ENCODE data around the gene ZNF827. TPM values are rescaled to one million over a fixed set of nuclear protein-coding genes. Genes with fewer than 3 reads are reported as not detected.

Gene ZNF827
- total RNA-seq (10 to 100 TPM; 32.2 to 32.5 TPM), polyA plus RNA-seq (6.9 TPM)

GRCh38 chr4:145938618-145939440, at the start of gene ZNF827:
ZNF827 (minus strand) TSS chr4:145938823; CDS start chr4:145938407, 416 bp downstream.
- Mint-ChIP-seq H3K4me1 (peaks cover 22 to 35% (median 34%) of the 10 kb centered on the region in 3 donors), H3K4me3 (peak within 1 kb of the TSS; percentile 85 to 97 (median 94)), H3K36me3 (peaks cover 0 to 15% (median 0%) of the 10 kb centered on the region in 3 donors), H3K27me3 (peaks cover 0 to 8% of the 10 kb centered on the region in 2 donors), H3K9me3 (peaks cover 0 to 3% (median 0%) of the 10 kb centered on the region in 5 donors), H3K27ac (peak within 1 kb of the TSS; percentile 91 to 98 (median 95))
- ChIA-PET POLR2A (interaction anchor here (0.6 to 1.3 kb wide), 3 partner anchors 27 to 109 kb away, joined by 3 to 9 read pairs (median 4); no protein-coding TSS in a partner anchor), CTCF (interaction anchor here (0.9 to 1.7 kb wide), 2 partner anchors 13 to 17 kb away, joined by 3 read pairs; no protein-coding TSS in a partner anchor)
- Histone ChIP-seq H3K27ac (ENCODE audit: low read depth, low read length) (peak within 1 kb of the TSS; percentile 74), H3K36me3 (ENCODE audit: insufficient read depth, low read length) (no peaks in the 10 kb centered on the region), H3K4me3 (ENCODE audit: low read length) (peak within 1 kb of the TSS; percentile 93), H3K27me3 (ENCODE audit: insufficient read depth, low read length, poor library complexity, severe bottlenecking) (no peaks in the 10 kb centered on the region), H3K9me3 (ENCODE audit: low read length) (no peaks in the 10 kb centered on the region), H3K4me1 (ENCODE audit: insufficient read depth, low read length) (no peaks in the 10 kb centered on the region)
- DNase-seq = peak; percentile 54 to 85 (median 70)

GRCh38 chr4:145984563-145984962, 45.9 kb upstream of the ZNF827 start:
- no peaks in the 10 kb centered on the region for H3K36me3 ChIP-seq (ENCODE audit: insufficient read depth, low read length)
- CTCF ChIA-PET = no interaction called here
- H3K27me3 Mint-ChIP-seq = peaks cover 6 to 23% of the 10 kb centered on the region in 2 donors
- H3K9me3 Mint-ChIP-seq = no peaks in the 10 kb centered on the region
- POLR2A ChIA-PET = no interaction called here
- H3K27ac Mint-ChIP-seq = peak overlapping the region in 1 of 8 donors; percentile 19
- no peaks in the 10 kb centered on the region for H3K27me3 ChIP-seq (ENCODE audit: insufficient read depth, low read length, poor library complexity, severe bottlenecking)
- no peak overlapping the region for H3K27ac ChIP-seq (ENCODE audit: low read depth, low read length)
- no peak overlapping the region for H3K4me3 ChIP-seq (ENCODE audit: low read length)
- no peaks in the 10 kb centered on the region for H3K9me3 ChIP-seq (ENCODE audit: low read length)
- no peak overlapping the region for H3K4me3 Mint-ChIP-seq
- H3K4me1 ChIP-seq (ENCODE audit: insufficient read depth, low read length) = no peaks in the 10 kb centered on the region
- no peaks in the 10 kb centered on the region for H3K4me1 Mint-ChIP-seq
- no peaks in the 10 kb centered on the region for H3K36me3 Mint-ChIP-seq
- no peak for DNase-seq

- no peaks in the 10 kb centered on the region for H3K9me3 Mint-ChIP-seq
- Histone ChIP-seq H3K4me1 (ENCODE audit: insufficient read depth, low read length) (no peaks in the 10 kb centered on the region), H3K9me3 (ENCODE audit: low read length) (no peaks in the 10 kb centered on the region), H3K4me3 (ENCODE audit: low read length) (no peak overlapping the region), H3K27me3 (ENCODE audit: insufficient read depth, low read length, poor library complexity, severe bottlenecking) (no peaks in the 10 kb centered on the region), H3K36me3 (ENCODE audit: insufficient read depth, low read length) (no peaks in the 10 kb centered on the region), H3K27ac (ENCODE audit: low read depth, low read length) (no peak overlapping the region)
- H3K27me3 Mint-ChIP-seq = peaks cover 3 to 19% of the 10 kb centered on the region in 2 donors
- no peak overlapping the region for H3K4me3 Mint-ChIP-seq
- no peaks in the 10 kb centered on the region for H3K4me1 Mint-ChIP-seq
- no peak overlapping the region for H3K27ac Mint-ChIP-seq
- ChIA-PET POLR2A (no interaction called here), CTCF (no interaction called here)
- no peak for DNase-seq
- H3K36me3 Mint-ChIP-seq = no peaks in the 10 kb centered on the region
Measured at GRCh38 chr4:145982791-145983190, 44.2 kb upstream of the ZNF827 start.

GRCh38 chr4:145979160-145979559, 40.5 kb upstream of the ZNF827 start:
- Mint-ChIP-seq H3K4me1 (no peaks in the 10 kb centered on the region), H3K4me3 (no peak overlapping the region), H3K27ac (no peak overlapping the region), H3K27me3 (peaks cover 3 to 11% of the 10 kb centered on the region in 2 donors), H3K9me3 (no peaks in the 10 kb centered on the region), H3K36me3 (no peaks in the 10 kb centered on the region)
- Histone ChIP-seq H3K4me1 (ENCODE audit: insufficient read depth, low read length) (no peaks in the 10 kb centered on the region), H3K27ac (ENCODE audit: low read depth, low read length) (no peak overlapping the region), H3K4me3 (ENCODE audit: low read length) (no peak overlapping the region), H3K9me3 (ENCODE audit: low read length) (no peaks in the 10 kb centered on the region), H3K27me3 (ENCODE audit: insufficient read depth, low read length, poor library complexity, severe bottlenecking) (no peaks in the 10 kb centered on the region), H3K36me3 (ENCODE audit: insufficient read depth, low read length) (no peaks in the 10 kb centered on the region)
- POLR2A ChIA-PET = no interaction called here
- CTCF ChIA-PET = no interaction called here
- DNase-seq = no peak

GRCh38 chr4:145976680-145977079, 38.1 kb upstream of the ZNF827 start:
- POLR2A ChIA-PET = no interaction called here
- Mint-ChIP-seq H3K9me3 (no peaks in the 10 kb centered on the region), H3K4me3 (no peak overlapping the region), H3K4me1 (no peaks in the 10 kb centered on the region), H3K27me3 (peaks cover 2 to 24% of the 10 kb centered on the region in 2 donors), H3K27ac (no peak overlapping the region), H3K36me3 (no peaks in the 10 kb centered on the region)
- CTCF ChIA-PET = no interaction called here
- Histone ChIP-seq H3K36me3 (ENCODE audit: insufficient read depth, low read length) (no peaks in the 10 kb centered on the region), H3K27me3 (ENCODE audit: insufficient read depth, low read length, poor library complexity, severe bottlenecking) (no peaks in the 10 kb centered on the region), H3K4me1 (ENCODE audit: insufficient read depth, low read length) (no peaks in the 10 kb centered on the region), H3K4me3 (ENCODE audit: low read length) (no peak overlapping the region), H3K9me3 (ENCODE audit: low read length) (no peaks in the 10 kb centered on the region), H3K27ac (ENCODE audit: low read depth, low read length) (no peak overlapping the region)
- DNase-seq = no peak

GRCh38 chr4:145960012-145960411, 21.4 kb upstream of the ZNF827 start:
- no peak for DNase-seq
- Histone ChIP-seq H3K4me3 (ENCODE audit: low read length) (no peak overlapping the region), H3K9me3 (ENCODE audit: low read length) (no peaks in the 10 kb centered on the region), H3K27ac (ENCODE audit: low read depth, low read length) (no peak overlapping the region), H3K27me3 (ENCODE audit: insufficient read depth, low read length, poor library complexity, severe bottlenecking) (no peaks in the 10 kb centered on the region), H3K36me3 (ENCODE audit: insufficient read depth, low read length) (no peaks in the 10 kb centered on the region), H3K4me1 (ENCODE audit: insufficient read depth, low read length) (no peaks in the 10 kb centered on the region)
- ChIA-PET CTCF (no interaction called here), POLR2A (no interaction called here)
- Mint-ChIP-seq H3K27ac (no peak overlapping the region), H3K36me3 (peaks cover 0 to 8% (median 0%) of the 10 kb centered on the region in 3 donors), H3K4me1 (no peaks in the 10 kb centered on the region), H3K4me3 (no peak overlapping the region), H3K9me3 (peaks cover 0 to 6% (median 2%) of the 10 kb centered on the region in 5 donors), H3K27me3 (peaks cover 11 to 13% of the 10 kb centered on the region in 2 donors)

- ChIA-PET CTCF (no interaction called here), POLR2A (no interaction called here)
- Mint-ChIP-seq H3K4me3 (no peak overlapping the region), H3K4me1 (no peaks in the 10 kb centered on the region), H3K27me3 (peaks cover 3 to 6% of the 10 kb centered on the region in 2 donors), H3K9me3 (no peaks in the 10 kb centered on the region), H3K27ac (no peak overlapping the region), H3K36me3 (peaks cover 0 to 4% (median 0%) of the 10 kb centered on the region in 3 donors)
- Histone ChIP-seq H3K4me3 (ENCODE audit: low read length) (no peak overlapping the region), H3K27me3 (ENCODE audit: insufficient read depth, low read length, poor library complexity, severe bottlenecking) (no peaks in the 10 kb centered on the region), H3K4me1 (ENCODE audit: insufficient read depth, low read length) (no peaks in the 10 kb centered on the region), H3K27ac (ENCODE audit: low read depth, low read length) (no peak overlapping the region), H3K36me3 (ENCODE audit: insufficient read depth, low read length) (no peaks in the 10 kb centered on the region), H3K9me3 (ENCODE audit: low read length) (no peaks in the 10 kb centered on the region)
- DNase-seq = no peak
Measured at GRCh38 chr4:145957302-145957701, 18.7 kb upstream of the ZNF827 start.

GRCh38 chr4:145956288-145956890, 17.8 kb upstream of the ZNF827 start:
- H3K4me3 ChIP-seq (ENCODE audit: low read length) = no peak overlapping the region
- H3K36me3 ChIP-seq (ENCODE audit: insufficient read depth, low read length) = no peaks in the 10 kb centered on the region
- H3K4me3 Mint-ChIP-seq = no peak overlapping the region
- H3K27me3 Mint-ChIP-seq = peaks cover 3 to 6% of the 10 kb centered on the region in 2 donors
- H3K4me1 ChIP-seq (ENCODE audit: insufficient read depth, low read length) = no peaks in the 10 kb centered on the region
- peak in 4 of 5 donors; percentile 7 to 47 (median 24) for DNase-seq
- no peaks in the 10 kb centered on the region for H3K4me1 Mint-ChIP-seq
- no peaks in the 10 kb centered on the region for H3K9me3 Mint-ChIP-seq
- H3K9me3 ChIP-seq (ENCODE audit: low read length) = no peaks in the 10 kb centered on the region
- peaks cover 0 to 4% (median 0%) of the 10 kb centered on the region in 3 donors for H3K36me3 Mint-ChIP-seq
- peak overlapping the region in 1 of 8 donors; percentile 8 for H3K27ac Mint-ChIP-seq
- no peak overlapping the region for H3K27ac ChIP-seq (ENCODE audit: low read depth, low read length)
- H3K27me3 ChIP-seq (ENCODE audit: insufficient read depth, low read length, poor library complexity, severe bottlenecking) = no peaks in the 10 kb centered on the region
- CTCF ChIA-PET = interaction anchor here (0.9 to 1.7 kb wide), 4 partner anchors 11 to 21 kb away, joined by 3 to 6 read pairs (median 4); partner anchors contain the start of gene ZNF827
- POLR2A ChIA-PET = no interaction called here
